Measurements from ENCODE around the gene HERC5. TPM values are rescaled to one million over a fixed set of nuclear protein-coding genes. Genes with fewer than 3 reads are reported as not detected.

Gene HERC5
- total RNA-seq, 1 experiment from 2014 or later = 7.1 TPM

GRCh38 chr4:88522702-88523324 lies 65.9 kb downstream of the HERC5 start:
- DNase-seq (ENCODE audit: low read depth) = peak; percentile 31

DNA sequence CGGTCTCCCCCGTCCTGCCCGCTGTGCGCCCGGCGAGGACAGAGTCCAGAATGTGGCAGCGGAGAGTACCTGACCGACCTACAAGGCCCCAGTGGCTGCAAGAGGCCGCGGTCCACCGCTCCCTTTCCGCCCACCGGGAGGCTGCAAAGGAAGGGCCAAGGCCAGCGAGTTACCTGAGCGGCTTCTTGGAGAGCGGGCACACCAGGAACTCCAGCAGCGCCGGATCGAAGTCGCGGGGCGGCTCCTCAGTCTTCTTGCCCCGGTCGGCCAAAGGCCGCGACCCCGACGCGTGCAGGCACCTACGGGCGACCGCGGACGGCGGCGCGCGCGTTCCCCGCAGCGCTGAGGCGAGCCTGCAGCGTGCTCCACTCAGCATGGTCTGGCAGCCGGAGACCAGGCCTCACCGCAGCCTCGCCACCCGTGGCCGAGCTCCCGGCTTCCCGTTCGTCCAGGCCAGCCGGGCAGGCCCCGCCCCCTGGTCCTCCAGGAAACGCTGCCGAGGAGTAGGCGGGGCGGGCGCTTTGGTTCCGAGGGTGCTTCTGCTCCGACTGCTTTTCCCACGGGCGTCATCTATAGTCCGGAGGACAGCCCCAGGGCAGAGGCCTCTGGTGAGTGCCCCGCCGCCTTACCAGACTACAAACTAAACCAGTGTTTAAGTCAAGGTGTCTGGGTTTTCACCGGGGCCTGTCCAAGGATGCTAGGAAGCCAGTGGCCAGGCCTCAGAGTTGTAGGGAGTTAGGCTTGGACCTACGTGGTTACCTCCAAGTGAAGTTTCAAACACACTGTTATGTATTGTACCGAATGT lies 66.6 kb downstream of the HERC5 start, which contains the start of gene PYURF:
Gene PYURF (minus strand): TSS at position 452 of the 805 bp plus-strand sequence. CDS start 76 bp downstream, at position 376.
- DNase-seq (ENCODE audit: low read depth) = peak; percentile 91

GRCh38 chr4:88524171-88524570 lies 67.3 kb downstream of the HERC5 start:
- no peak for DNase-seq (ENCODE audit: low read depth)

DNA sequence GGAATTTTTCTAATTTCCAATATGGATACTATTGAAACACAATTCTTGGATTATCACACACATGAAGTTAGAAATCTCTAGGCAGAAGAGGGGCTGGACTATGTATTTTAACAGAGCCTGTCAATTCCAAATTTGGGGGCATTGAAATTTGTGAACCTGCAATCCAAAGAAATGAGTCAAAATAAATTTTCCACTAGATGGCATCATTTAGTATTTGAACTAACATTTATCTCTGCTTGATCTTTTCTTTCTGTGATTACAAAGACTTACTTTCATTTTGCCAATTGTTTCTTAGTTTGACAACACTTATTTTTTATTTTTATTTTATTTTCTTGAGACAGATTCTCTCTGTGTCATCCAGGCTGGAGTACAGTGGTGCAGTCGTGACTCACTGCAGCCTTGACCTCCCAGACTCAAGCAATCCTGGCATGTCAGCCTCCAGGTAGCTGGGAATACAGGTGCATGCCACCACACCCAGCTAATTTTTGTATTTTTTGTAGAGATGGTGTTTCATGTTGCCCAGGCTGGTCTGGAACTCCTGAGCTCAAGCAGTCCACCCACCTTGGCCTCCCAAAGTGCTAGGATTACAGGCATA lies 69.4 kb downstream of the HERC5 start:
- DNase-seq (ENCODE audit: low read depth) = peak; percentile 22

- DNase-seq (ENCODE audit: low read depth) = no peak
Measured at GRCh38 chr4:88527787-88528186, 70.9 kb downstream of the HERC5 start.

- no peak for DNase-seq (ENCODE audit: low read depth)
Measured at GRCh38 chr4:88528861-88529260, 71.9 kb downstream of the HERC5 start.

GRCh38 chr4:88531549-88531948 lies 74.6 kb downstream of the HERC5 start:
- no peak for DNase-seq (ENCODE audit: low read depth)

GRCh38 chr4:88533088-88533790 lies 76.3 kb downstream of the HERC5 start:
- DNase-seq (ENCODE audit: low read depth) = peak; percentile 19

GRCh38 chr4:88533937-88534750 lies 77.2 kb downstream of the HERC5 start:
- peak; percentile 77 for DNase-seq (ENCODE audit: low read depth)

- no peak for DNase-seq (ENCODE audit: low read depth)
Measured at GRCh38 chr4:88535090-88535755, 78.3 kb downstream of the HERC5 start.

DNA sequence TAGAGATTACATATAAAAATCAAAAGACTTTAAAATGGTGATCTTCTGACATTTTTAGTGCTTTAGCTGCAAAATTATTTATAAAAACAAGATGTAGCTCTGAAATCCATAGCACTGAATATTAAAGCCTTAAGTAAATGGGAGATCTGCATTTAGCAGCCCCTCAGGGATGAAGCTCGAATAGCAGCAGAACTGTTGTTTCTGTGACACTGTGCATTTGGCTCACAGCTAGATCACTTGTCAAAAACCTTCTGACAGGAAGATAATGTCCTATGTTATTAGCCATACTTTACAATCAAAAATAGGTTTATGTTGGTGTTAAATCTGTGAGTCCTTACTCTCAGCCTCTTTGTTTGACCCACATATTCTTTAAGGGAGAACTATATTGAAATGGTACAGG lies 80.8 kb downstream of the HERC5 start:
- DNase-seq (ENCODE audit: low read depth) = no peak

- DNase-seq (ENCODE audit: low read depth) = peak; percentile 55
Measured at GRCh38 chr4:88539322-88540068, 82.6 kb downstream of the HERC5 start.

DNA sequence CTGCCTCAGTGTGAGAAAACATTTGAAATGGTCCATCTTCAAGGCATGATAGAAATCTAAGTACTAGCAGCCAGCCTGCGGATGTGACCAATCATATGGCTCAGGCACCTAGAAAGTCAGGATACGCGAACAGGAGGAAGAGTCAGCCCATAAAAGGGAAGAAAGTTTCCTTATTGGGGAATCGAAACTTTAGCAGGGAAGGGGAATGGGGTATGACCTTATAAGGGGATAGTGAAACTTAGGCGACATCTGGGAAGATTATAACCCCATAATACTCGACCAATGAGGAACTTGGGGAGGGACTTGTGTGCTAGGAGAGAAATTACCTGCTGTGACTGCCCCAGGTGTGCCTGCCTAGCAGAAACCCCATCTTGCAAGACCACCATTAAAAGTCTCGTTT lies 92.9 kb downstream of the HERC5 start:
- no peak for DNase-seq (ENCODE audit: low read depth)

Other genes with a start within 250 kb of the HERC5 start
- gene PPM1K, start 172.6 kb upstream of the HERC5 start, total RNA-seq (2014; rRNA removed; shearing (Covaris generic)) = 7.1 and 8.7 TPM in 2 replicates
- 6.8 and 13.7 TPM in 2 replicates for gene HERC6, start 78.3 kb upstream of the HERC5 start, total RNA-seq (2014; rRNA removed; shearing (Covaris generic))
- 85.2 and 91.3 TPM in 2 replicates for gene PYURF, start 66.7 kb downstream of the HERC5 start, total RNA-seq (2014; rRNA removed; shearing (Covaris generic))
- 7.8 and 10.1 TPM in 2 replicates for gene HERC3, start 135.4 kb downstream of the HERC5 start, total RNA-seq (2014; rRNA removed; shearing (Covaris generic))
- 8.6 and 12.4 TPM in 2 replicates for gene NAP1L5, start 240.7 kb downstream of the HERC5 start, total RNA-seq (2014; rRNA removed; shearing (Covaris generic))